Mucosa of stomach (tissue), 1 donor: ENCODE results near the gene EPB41L1.

ENCODE experiments used
- H3K27me3 ChIP-seq: one replicate; pipeline ENCODE4 v1.7.0; 2013; ENCODE audit warnings: mild to moderate bottlenecking, low read length; ENCODE audit not compliant: control insufficient read depth, insufficient read depth
- H3K36me3 ChIP-seq: one replicate; pipeline ENCODE4 v1.7.0; 2013; ENCODE audit warnings: low read length; ENCODE audit not compliant: control insufficient read depth, insufficient read depth
- H3K4me1 ChIP-seq: one replicate; pipeline ENCODE4 v1.7.0; 2013; ENCODE audit warnings: mild to moderate bottlenecking, low read length; ENCODE audit not compliant: control insufficient read depth, insufficient read depth
- H3K4me3 ChIP-seq: one replicate; pipeline ENCODE4 v1.7.0; 2013; ENCODE audit warnings: low read length
- H3K9ac ChIP-seq: one replicate; pipeline ENCODE4 v1.7.0; 2013; ENCODE audit warnings: mild to moderate bottlenecking, low read length, moderate library complexity
- H3K9me3 ChIP-seq: one replicate; pipeline ENCODE4 v1.7.0; 2013; ENCODE audit warnings: mild to moderate bottlenecking, low read length, moderate library complexity; ENCODE audit not compliant: control insufficient read depth
- donor health status: Pancreatic carcinoma.

Gene EPB41L1

GRCh38 chr20:36115925-36116324 lies 38.6 kb upstream of the EPB41L1 start:
- no peaks in the 10 kb centered on the region for H3K9me3 ChIP-seq
- peaks cover 56% of the 10 kb centered on the region for H3K4me1 ChIP-seq
- H3K9ac ChIP-seq: no peak overlapping the region
- no peak overlapping the region for H3K4me3 ChIP-seq
- no peaks in the 10 kb centered on the region for H3K27me3 ChIP-seq
- no peaks in the 10 kb centered on the region for H3K36me3 ChIP-seq

- Histone ChIP-seq H3K27me3 (no peaks in the 10 kb centered on the region), H3K9ac (no peak overlapping the region), H3K9me3 (no peaks in the 10 kb centered on the region)
Observed at GRCh38 chr20:36116807-36117441, 37.6 kb upstream of the EPB41L1 start.

GRCh38 chr20:36117638-36118037 lies 36.9 kb upstream of the EPB41L1 start:
- Histone ChIP-seq H3K4me1 (peaks cover 56% of the 10 kb centered on the region), H3K36me3 (no peaks in the 10 kb centered on the region), H3K27me3 (no peaks in the 10 kb centered on the region), H3K9me3 (no peaks in the 10 kb centered on the region), H3K4me3 (no peak overlapping the region), H3K9ac (no peak overlapping the region)

More at GRCh38 chr20:36116807-36117441, 37.6 kb upstream of the EPB41L1 start:
- Histone ChIP-seq H3K36me3 (no peaks in the 10 kb centered on the region), H3K4me1 (peaks cover 56% of the 10 kb centered on the region), H3K4me3 (no peak overlapping the region)

GRCh38 chr20:36118371-36118770 lies 36.2 kb upstream of the EPB41L1 start:
- H3K9ac ChIP-seq: no peak overlapping the region
- no peaks in the 10 kb centered on the region for H3K27me3 ChIP-seq
- H3K4me3 ChIP-seq: no peak overlapping the region
- no peaks in the 10 kb centered on the region for H3K36me3 ChIP-seq
- H3K9me3 ChIP-seq: no peaks in the 10 kb centered on the region
- peaks cover 55% of the 10 kb centered on the region for H3K4me1 ChIP-seq

GRCh38 chr20:36119537-36119936 lies 35.0 kb upstream of the EPB41L1 start:
- no peaks in the 10 kb centered on the region for H3K36me3 ChIP-seq
- H3K9me3 ChIP-seq: no peaks in the 10 kb centered on the region
- H3K4me1 ChIP-seq: peaks cover 46% of the 10 kb centered on the region
- no peaks in the 10 kb centered on the region for H3K27me3 ChIP-seq
- H3K9ac ChIP-seq: no peak overlapping the region
- H3K4me3 ChIP-seq: no peak overlapping the region

GRCh38 chr20:36120241-36120640 lies 34.3 kb upstream of the EPB41L1 start:
- Histone ChIP-seq H3K9me3 (no peaks in the 10 kb centered on the region), H3K27me3 (no peaks in the 10 kb centered on the region), H3K4me3 (no peak overlapping the region), H3K9ac (no peak overlapping the region), H3K4me1 (peaks cover 46% of the 10 kb centered on the region), H3K36me3 (no peaks in the 10 kb centered on the region)

GRCh38 chr20:36120991-36121390 lies 33.5 kb upstream of the EPB41L1 start:
- Histone ChIP-seq H3K9ac (no peak overlapping the region), H3K27me3 (no peaks in the 10 kb centered on the region), H3K9me3 (no peaks in the 10 kb centered on the region), H3K4me3 (no peak overlapping the region), H3K4me1 (peaks cover 46% of the 10 kb centered on the region), H3K36me3 (no peaks in the 10 kb centered on the region)

- Histone ChIP-seq H3K4me3 (no peak overlapping the region), H3K36me3 (no peaks in the 10 kb centered on the region), H3K9me3 (no peaks in the 10 kb centered on the region), H3K27me3 (no peaks in the 10 kb centered on the region), H3K9ac (peak overlapping the region; percentile 44), H3K4me1 (peaks cover 40% of the 10 kb centered on the region)
Observed at GRCh38 chr20:36121981-36122930, 32.3 kb upstream of the EPB41L1 start.

- Histone ChIP-seq H3K4me3 (no peak overlapping the region), H3K9ac (peak overlapping the region; percentile 44), H3K9me3 (no peaks in the 10 kb centered on the region), H3K4me1 (peaks cover 33% of the 10 kb centered on the region), H3K36me3 (no peaks in the 10 kb centered on the region), H3K27me3 (no peaks in the 10 kb centered on the region)
Observed at GRCh38 chr20:36122931-36123288, 31.6 kb upstream of the EPB41L1 start.

GRCh38 chr20:36125097-36125496 lies 29.4 kb upstream of the EPB41L1 start:
- Histone ChIP-seq H3K9me3 (no peaks in the 10 kb centered on the region), H3K27me3 (no peaks in the 10 kb centered on the region), H3K4me1 (peaks cover 36% of the 10 kb centered on the region), H3K9ac (no peak overlapping the region), H3K36me3 (no peaks in the 10 kb centered on the region), H3K4me3 (no peak overlapping the region)

- no peaks in the 10 kb centered on the region for H3K27me3 ChIP-seq
- no peaks in the 10 kb centered on the region for H3K9me3 ChIP-seq
- no peak overlapping the region for H3K9ac ChIP-seq
- H3K4me1 ChIP-seq: peaks cover 23% of the 10 kb centered on the region
- no peak overlapping the region for H3K4me3 ChIP-seq
- H3K36me3 ChIP-seq: peaks cover 6% of the 10 kb centered on the region
Observed at GRCh38 chr20:36126836-36127527, 27.6 kb upstream of the EPB41L1 start.
